K562 treated with DMSO at 1 percent for 48 hours (cell line): ENCODE data around the gene OR11H6. TPM values are rescaled to one million over a fixed set of nuclear protein-coding genes. Genes with fewer than 3 reads are reported as not detected.

ENCODE experiments used
- total RNA-seq: library from RNA; unstranded; fragments of 300-600 nt; gene quantifications from 2 replicates; pipeline ENCODE4 v1.2.3, GENCODE V29; 2022; ENCODE audit warnings: low replicate concordance; ENCODE audit errors: extremely low read depth

Gene OR11H6
- total RNA-seq, result not detected in 2 replicates

GRCh38 chr14:20223410-20223809, at the start of gene OR11H6:
Gene OR11H6, plus strand, starts transcription at chr14:20223710. Its CDS starts 0 bp downstream, at chr14:20223710.

GRCh38 chr14:20190596-20190995, 32.9 kb upstream of the OR11H6 start, which contains the start of gene OR11G2:
Gene OR11G2, plus strand, starts transcription at chr14:20190896. Its CDS starts 6,542 bp downstream, at chr14:20197438.

GRCh38 chr14:20228681-20229080, 5.2 kb downstream of the OR11H6 start, which contains the start of gene OR11H7:
Gene OR11H7, plus strand, starts transcription at chr14:20228981.

Other genes starting within 250 kb of the OR11H6 start
- gene OR4K15, start 248.1 kb upstream of the OR11H6 start, total RNA-seq, result not detected in 2 replicates
- not detected in 2 replicates for gene OR4Q2, start 221.5 kb upstream of the OR11H6 start, total RNA-seq
- gene OR4K14, start 204.4 kb upstream of the OR11H6 start, total RNA-seq, result not detected in 2 replicates
- gene OR4K13, start 187.7 kb upstream of the OR11H6 start, total RNA-seq, result not detected in 2 replicates
- not detected in 2 replicates for gene OR4L1, start 163.7 kb upstream of the OR11H6 start, total RNA-seq
- not detected in 2 replicates for gene OR4K17, start 113.0 kb upstream of the OR11H6 start, total RNA-seq
- gene OR4N5, start 84.9 kb upstream of the OR11H6 start, total RNA-seq, result not detected in 2 replicates
- gene OR11G2, start 32.8 kb upstream of the OR11H6 start, total RNA-seq, result not detected in 2 replicates
- not detected in 2 replicates for gene OR11H7, start 5.3 kb downstream of the OR11H6 start, total RNA-seq
- gene OR11H4, start 15.6 kb downstream of the OR11H6 start, total RNA-seq, result not detected in 2 replicates
- gene TTC5, start 82.2 kb downstream of the OR11H6 start, total RNA-seq, result not detected in 2 replicates
- not detected in 2 replicates for gene CCNB1IP1, start 109.6 kb downstream of the OR11H6 start, total RNA-seq
- gene PARP2, start 119.9 kb downstream of the OR11H6 start, total RNA-seq, result not detected in 2 replicates
- gene TEP1, start 189.8 kb downstream of the OR11H6 start, total RNA-seq, result not detected in 2 replicates
- gene KLHL33, start 212.5 kb downstream of the OR11H6 start, total RNA-seq, result not detected in 2 replicates
- not detected in 2 replicates for gene OSGEP, start 231.1 kb downstream of the OR11H6 start, total RNA-seq
- not detected in 2 replicates for gene APEX1, start 231.5 kb downstream of the OR11H6 start, total RNA-seq
- not detected in 2 replicates for gene PIP4P1, start 237.7 kb downstream of the OR11H6 start, total RNA-seq
- not detected in 2 replicates for gene PNP, start 245.7 kb downstream of the OR11H6 start, total RNA-seq